IPS-11a (cell line): Measurements from ENCODE around the gene SYNGR4.
"Not testable (repeated sequence)": the region's sequence is repeated elsewhere in the genome, so short reads cannot be mapped to it uniquely, and the experiment has no call there.

Experiments
- H3K4me3 ChIP-seq: one replicate; pipeline ENCODE4 v1.5.1; 2013; ENCODE audit warnings: low read depth, low read length, control low read depth

Gene SYNGR4

DNA sequence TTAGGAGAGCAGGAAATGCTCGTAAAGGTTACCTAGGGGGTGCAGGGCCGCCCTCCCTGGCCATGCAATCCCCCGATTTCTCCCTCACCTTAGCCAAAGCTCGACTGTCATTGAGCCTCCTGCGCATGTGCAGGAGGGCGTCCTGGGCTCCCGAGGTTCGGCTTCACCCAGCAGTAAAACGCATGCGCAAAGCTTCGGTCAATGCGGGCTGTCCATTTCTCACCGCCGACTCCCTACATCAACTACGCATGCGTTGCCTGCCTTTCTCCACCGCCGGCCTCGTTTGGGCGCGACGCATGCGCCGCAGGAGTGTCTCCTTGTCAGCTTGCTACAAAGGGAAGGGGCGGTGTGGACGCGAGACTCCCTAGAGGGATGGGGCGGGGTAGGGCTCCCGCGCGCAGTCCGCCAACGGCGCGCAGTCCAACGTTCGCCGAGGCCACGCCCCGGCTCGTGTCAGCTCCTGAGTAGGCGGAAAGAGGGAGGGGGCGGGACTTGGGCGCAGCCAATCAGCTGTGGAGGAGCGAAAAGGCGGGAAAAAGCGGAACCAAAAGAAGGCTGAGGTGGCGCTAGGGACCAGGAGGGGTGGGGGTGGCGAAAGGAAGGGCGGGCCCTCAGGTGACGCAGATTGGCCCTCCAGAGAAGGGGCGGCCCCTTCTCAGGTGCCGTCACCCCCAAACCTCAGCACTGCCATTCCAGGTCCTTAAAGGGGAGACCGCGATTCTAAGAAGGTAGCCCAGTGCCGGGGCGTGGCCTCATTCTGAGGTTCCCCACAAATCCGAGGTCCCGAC, at the start of gene SYNGR4, which contains the start of gene TMEM143:
Gene SYNGR4, plus strand, starts transcription at position 558 of the 788 bp plus-strand sequence. CDS start 1,476 bp downstream, outside the sequence.
Gene TMEM143, minus strand, starts transcription at position 131 of the 788 bp plus-strand sequence. Its CDS starts 20 bp downstream, at position 111.
- peak within 1 kb of the TSS; percentile 67 for H3K4me3 ChIP-seq

DNA sequence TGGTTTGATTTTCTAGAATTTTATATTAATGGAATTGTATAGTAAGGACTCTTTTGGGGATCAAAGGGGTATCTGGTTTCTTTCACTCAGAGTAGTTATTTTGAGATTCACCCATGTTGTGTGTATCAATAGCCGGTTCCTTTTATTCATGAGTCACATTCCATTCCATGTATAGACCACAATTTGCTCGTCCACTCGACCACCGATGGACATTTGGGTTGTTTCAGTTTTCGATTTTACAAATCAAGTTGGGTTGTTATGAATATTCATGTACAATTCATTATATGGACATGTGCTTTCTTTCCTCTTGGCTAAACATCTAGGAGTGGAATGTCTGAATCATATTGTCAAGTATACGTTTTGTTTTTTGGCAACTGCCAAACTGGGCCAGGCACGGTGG, 48.5 kb upstream of the SYNGR4 start:
- no peak overlapping the region for H3K4me3 ChIP-seq

- not testable (repeated sequence) for H3K4me3 ChIP-seq
Observed at GRCh38 chr19:48317708-48317960, 46.5 kb upstream of the SYNGR4 start.

DNA sequence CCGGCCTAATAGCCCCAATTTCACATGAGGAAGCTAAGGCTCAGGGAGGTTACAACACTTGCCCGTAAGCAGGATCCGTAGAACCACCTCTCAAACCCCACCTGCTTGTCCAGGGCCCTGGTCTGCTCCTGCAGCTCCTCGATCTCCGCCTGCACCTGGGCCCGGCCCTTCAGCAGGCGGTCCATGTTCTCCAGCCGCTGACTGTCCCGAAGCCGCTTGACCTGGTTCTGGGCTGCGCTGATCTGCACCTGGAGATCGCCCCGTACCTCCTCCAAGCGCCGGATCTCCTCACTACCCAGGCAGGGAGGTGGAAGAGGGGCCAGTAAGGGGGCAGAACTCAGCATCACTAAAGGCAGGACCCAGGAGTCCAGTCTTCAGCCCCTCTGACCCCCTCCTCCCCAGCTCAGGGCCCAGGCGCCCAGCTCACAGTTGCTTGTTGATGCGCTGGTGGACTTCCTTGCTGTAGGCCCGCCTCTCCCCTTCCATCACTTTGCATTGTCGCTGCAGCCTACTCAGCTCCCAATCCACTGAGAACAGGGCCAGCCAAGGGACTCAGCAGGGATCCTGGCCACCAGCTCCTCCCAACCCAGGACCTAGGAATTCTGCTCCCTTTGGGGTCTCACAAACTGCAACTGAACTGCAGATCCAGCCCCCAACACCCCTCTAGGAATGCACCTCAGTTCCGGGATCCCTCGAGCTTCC, 45.7 kb upstream of the SYNGR4 start:
- no peak overlapping the region for H3K4me3 ChIP-seq

DNA sequence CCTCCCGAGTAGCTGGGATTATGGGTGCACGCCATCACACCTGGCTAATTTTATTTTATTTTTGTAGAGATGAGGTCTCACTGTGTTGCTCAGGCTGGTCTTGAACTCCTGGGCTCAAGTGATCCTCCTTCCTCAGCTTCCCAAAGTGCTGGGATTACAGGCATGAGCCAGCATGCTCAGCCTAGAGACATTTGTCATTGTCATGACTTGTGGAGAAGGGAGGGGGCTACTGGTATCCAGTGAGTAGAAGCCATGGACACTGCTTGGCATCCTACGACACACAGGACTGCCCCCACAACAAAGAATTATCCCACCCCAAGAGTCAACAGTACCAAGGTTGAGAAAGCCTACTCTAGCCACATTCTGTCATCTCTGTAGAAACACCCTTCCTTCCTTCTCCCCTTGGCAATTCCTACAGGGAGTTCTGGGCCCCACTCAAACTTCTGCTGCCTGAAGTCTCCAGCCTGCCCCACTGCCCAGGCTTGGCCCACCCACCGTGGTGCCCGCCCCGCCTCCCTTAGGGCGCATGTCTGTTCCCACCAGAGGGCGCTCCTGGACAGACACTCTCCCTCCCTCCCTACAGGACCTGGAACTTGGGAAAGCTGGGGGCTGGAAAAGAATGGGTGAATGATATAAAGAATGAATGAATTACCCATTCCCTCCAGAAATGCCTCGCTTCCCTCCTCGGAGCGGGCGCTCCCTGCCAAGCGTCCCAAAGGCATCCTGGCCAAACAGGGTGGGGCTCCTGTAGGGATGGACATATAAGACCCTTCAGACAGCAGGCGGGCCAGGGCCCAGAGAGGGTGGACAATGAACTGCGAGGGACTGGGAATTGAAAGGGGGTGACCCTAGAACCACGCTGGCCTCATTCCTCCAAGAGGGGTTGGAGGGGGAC, 44.3 kb upstream of the SYNGR4 start:
- no peak overlapping the region for H3K4me3 ChIP-seq

DNA sequence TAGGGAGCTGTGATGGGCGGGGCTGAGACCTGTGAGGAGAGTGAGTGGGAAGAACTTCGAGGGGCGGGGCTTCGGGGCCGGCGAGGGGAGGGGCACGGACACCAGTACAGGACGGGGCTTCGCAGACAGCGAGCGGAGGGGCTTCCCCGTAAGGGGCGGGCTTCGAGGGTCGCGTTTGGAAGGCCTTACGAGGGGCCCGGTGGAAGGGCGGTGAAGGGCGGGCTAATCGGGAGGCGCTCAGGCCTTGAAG, 42.9 kb upstream of the SYNGR4 start:
- H3K4me3 ChIP-seq = peak overlapping the region; percentile 41

DNA sequence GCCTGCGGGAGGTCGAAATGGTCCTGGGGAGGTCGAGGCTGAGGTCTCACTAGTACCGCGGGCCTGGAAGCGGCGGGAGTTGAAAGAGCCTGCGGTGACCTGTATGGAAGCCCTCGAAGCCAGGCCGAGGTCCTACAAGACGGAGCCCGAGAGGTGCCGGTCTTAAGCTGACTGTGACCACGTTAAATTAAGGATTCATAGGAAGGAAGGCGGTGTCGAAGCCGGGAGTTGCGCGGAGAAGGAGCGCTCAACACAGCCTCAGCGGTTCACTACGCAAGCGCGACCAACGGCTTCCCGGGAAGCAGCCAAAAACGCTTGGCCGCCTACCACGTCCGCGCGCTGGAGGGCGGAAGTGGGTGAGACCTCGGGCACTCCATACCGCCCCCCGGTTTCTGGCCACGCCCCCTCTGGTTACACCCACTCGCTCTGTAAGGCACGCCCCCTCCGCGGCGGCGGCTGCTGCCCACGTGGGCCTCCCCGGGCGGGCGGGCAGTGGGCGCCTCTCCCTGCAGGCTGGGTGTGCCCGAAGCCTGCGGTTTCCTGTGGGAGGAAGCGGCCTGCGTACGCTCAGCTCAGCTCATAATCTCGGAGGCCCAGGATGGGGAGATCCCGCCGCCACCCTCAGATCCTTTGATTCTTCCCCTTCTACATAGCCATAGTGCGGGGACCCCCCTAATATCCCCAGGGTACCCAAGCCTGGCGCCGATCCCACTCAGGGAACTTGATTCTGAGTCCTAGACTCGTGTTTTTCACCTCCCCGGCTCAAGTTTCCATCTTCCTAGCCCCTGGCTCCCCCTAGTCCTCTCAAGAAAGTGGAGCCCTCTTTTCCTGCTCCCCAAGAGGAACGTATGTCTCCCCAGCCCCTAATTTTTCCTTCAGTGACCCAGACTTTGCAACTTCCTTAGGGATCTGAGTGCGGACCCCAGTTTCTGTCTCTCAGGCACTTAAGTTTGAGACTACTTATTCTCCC, 42.3 kb upstream of the SYNGR4 start:
- H3K4me3 ChIP-seq = peak overlapping the region; percentile 41

GRCh38 chr19:48325265-48325910, 38.8 kb upstream of the SYNGR4 start, which contains the start of gene EMP3:
Gene EMP3, plus strand, starts transcription at chr19:48325552. Its CDS starts 1,293 bp downstream, at chr19:48326845.
- peak within 1 kb of the TSS; percentile 13 for H3K4me3 ChIP-seq

DNA sequence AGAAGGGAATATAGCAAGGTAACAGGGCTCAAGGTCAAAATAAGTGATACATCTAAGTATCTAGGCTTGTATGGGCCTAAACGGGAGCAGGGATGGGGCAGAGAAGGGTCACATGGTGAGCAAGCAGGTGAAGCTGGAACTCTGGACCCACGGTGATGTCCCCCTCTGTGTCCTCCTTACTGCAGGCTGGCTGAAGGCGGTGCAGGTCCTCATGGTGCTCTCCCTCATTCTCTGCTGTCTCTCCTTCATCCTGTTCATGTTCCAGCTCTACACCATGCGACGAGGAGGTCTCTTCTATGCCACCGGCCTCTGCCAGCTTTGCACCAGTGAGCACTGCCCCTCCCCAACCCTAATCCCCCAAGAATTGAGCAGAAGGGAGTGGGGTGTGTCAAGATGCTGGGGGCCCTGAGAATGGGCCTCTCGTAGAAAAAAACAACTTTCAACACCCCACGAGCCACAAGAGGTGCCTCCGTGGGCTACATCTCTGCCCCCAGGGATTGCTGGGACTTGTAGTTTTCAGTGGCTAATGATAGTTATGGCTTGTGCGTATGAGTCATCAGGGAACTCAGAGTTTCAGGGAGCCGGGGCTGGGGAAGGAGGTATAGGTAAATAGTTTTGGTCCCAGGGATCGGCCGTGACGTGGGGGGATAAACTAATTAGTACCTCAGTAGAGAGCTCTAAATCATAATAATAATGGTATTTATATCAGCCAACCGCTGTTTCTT, 34.8 kb upstream of the SYNGR4 start:
- peak overlapping the region; percentile 57 for H3K4me3 ChIP-seq

DNA sequence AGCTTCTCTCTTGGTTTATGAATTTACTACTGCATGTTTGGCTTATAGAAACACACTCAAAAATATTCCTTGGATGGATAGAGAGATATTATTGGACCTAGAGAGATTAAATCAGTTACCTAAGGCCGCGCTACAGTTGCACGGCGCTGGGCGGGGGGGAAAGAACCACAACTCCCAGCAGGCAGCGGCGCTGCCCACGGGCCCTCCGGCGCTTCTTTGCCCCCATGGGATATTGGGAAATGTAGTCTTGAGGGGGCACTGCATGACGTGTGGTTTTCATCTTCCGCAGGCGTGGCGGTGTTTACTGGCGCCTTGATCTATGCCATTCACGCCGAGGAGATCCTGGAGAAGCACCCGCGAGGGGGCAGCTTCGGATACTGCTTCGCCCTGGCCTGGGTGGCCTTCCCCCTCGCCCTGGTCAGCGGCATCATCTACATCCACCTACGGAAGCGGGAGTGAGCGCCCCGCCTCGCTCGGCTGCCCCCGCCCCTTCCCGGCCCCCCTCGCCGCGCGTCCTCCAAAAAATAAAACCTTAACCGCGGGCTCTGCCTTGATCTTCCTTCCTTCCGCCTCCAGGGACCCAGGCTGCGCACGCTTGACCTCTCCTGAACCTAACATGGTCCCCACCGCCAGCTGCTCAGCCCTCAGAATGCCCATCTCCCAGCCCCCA, 34.0 kb upstream of the SYNGR4 start:
- peak overlapping the region; percentile 57 for H3K4me3 ChIP-seq

DNA sequence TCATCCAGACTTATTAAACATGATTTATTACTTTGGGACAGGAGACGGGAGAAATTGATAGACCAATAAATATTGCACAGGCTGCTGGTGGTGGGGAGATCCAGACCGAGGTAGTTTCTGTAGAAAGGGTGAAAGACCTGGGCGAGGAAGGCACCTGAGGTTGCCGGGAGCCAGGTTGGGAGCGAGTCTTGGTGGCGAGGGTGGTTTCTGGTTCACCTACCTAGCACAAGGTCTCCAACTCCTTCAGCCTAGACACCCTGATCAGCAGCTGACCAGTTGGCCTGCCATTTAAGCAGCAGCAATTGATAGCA, 31.9 kb upstream of the SYNGR4 start:
- H3K4me3 ChIP-seq = no peak overlapping the region

DNA sequence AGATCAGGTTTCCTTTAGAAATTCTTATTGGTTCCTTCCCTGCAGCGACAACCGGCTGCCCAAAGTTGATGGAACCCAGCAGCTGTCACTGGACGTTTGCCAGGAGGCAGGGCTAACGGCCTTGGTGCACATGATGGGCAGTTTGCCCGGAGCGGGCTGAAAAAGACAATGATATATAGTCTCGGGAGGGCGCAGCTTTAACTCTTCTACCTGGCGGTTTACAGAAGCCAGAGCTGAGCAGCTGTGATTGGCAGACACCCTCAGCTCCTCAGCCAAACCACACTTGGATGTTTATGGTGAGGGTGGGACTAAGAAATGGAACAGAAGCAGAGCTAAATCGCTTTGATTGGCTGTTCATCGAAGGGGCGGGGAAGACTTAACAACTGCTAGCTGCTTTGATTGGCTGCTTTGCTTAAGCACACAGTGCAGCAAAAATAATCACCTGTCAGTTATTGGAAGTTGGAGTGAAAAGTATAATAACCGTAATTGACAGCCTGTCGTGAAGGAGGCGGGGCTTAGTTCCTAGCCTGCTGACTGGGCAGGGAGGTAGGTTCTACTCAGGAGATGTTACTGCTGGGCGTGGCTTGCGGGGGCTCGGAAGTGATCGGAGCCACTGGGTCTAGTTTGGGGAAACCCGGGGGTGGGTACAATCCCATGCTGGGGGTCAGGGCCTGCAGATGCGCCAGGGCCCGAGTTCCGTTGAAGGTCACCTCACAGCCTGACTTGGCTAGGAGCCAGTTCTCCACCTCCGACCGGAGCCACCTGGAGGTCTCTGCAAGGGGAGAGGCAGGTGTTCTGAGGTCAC, 31.3 kb upstream of the SYNGR4 start:
- H3K4me3 ChIP-seq = peak overlapping the region; percentile 24

DNA sequence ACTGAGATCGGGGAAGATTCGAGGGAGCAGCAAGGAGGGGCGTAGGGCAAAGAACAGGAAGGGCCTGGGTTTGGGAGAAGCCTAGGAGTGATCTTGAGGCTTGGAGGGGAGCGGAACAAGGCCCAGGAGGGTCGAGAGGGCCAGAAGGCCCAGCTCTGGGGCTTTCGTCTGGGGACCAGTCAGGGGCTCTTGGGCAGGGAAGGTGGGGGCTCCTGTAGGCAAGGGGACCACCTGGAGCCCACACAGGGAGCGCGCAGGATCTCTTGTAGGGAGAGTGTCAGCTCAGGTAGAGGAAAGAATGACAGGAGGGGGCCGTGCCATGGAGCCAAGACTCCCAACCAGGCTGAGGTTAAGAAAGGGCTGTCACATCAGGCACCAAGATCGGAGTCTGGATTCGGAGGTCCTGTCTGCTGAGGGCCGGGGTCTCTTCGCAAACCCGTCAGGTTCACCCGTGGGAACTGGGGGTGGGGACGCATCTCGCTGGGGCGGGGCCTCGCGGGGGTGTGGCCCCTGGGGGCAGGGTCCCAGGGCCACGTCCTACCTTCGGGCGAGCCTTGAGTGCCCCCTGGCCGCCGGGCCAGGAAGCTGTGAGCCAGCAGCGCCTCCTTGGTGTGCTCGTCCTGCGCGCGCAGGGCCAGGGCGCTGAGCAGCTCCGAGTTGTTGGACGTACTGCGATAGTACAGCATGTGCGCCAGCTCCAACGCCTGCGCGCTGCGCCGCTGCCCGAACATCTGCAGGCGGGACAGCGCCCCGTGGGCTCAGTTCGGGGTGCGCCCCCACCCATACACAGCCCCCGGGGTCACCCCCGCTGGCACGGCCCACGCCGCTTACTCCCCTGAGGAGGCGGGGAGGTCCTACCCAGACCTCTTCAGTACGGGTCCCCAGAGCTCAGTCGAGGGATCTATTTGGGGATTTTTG, 30.4 kb upstream of the SYNGR4 start:
- H3K4me3 ChIP-seq = peak overlapping the region; percentile 35

GRCh38 chr19:48338253-48338755, 25.9 kb upstream of the SYNGR4 start:
- no peak overlapping the region for H3K4me3 ChIP-seq

DNA sequence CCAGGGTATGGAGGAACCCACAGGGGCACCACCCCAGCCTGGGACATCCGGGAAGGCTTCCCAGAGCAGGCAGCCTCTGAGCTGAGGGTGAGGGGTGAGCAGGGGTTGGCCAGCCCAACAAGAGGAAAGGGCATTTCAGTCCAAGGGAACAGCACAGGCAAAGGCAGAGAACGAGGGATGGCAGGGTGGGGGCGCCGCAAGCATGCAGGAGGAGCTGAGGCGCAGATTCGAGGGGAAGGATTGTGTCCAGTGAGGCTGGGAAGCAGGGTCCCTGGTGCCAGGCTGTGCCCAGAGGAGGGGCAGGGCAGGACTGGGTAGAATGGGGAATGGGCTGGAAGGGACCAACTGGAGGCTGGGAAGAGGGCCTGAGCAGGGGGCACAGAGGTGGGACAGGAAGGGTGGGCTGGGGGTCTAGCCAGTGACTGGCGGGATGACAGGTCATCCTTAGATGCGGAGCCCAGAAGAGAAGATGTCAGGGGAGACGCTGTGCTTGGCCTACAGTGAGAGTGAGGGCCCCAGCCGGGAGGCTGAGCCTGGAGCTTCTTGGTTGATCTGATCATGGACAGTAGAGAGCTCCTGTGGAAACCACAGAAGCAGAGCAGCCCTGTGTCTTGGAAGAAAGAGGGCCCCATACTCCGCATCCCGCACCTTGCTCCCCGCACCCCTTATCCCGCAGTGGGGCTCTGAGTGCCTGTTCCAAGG, 25.2 kb upstream of the SYNGR4 start:
- no peak overlapping the region for H3K4me3 ChIP-seq

DNA sequence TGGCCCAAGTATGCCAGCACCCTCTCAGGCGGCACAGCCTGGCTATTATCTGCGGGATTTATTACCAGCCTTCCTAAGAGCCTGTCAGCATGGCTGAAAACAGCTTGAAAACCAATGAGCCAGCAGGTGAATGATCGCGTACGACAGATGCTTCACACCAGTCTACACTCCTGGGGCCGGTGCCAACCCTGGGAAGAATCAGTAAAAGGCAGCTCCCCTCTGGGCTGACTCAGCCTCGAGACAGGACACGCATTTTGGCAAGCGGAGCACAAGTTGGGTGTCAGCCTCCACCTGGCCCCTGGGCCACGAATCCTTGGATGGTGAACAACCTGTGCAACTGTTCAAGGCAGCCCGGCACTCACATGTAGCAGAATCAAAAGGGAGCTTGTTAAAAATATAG, 23.2 kb upstream of the SYNGR4 start:
- no peak overlapping the region for H3K4me3 ChIP-seq
